B cell (primary cell): ENCODE measurements around the gene EXOC6. TPM values are rescaled to one million over a fixed set of nuclear protein-coding genes. Genes with fewer than 3 reads are reported as not detected.

Source experiments
- ATAC-seq: fragments of 200-7000 bp; cut with Tn5 transposase; one replicate; pipeline ENCODE4 v1.10.0; 2021; ENCODE audit warnings: low read depth, mild to moderate bottlenecking, moderate number of reproducible peaks, moderate library complexity
- CTCF ChIA-PET: fragments of 350-600 bp; sonication (Branson Sonifier 250); formaldehyde crosslinking; loops from one replicate; lab custom pipeline; 2021; ENCODE audit warnings: antibody characterized with exemption, inconsistent platforms; lab: Charles Lee
- POLR2A ChIA-PET: fragments of 350-600 bp; sonication (Branson Sonifier 250); formaldehyde crosslinking; loops from one replicate; lab custom pipeline; 2021; ENCODE audit warnings: antibody characterized with exemption; lab: Charles Lee
- DNase-seq: peaks from one replicate; pipeline ENCODE4 v3.0.0; 2013
- H2AFZ ChIP-seq: 2 replicates; pipeline ENCODE4 v1.6.1; 2012; ENCODE audit warnings: mild to moderate bottlenecking, low read depth, low read length; ENCODE audit not compliant: insufficient read depth, poor library complexity, severe bottlenecking
- H3K27ac ChIP-seq, 2 donors: 1 replicate in 1 of 2; 2 replicates in 1 of 2; pipeline ENCODE4 v1.5.1; 2012 to 2013; ENCODE audit warnings: low read length in 2 of 2, mild to moderate bottlenecking in 2 of 2, moderate library complexity in 1 of 2
- H3K27me3 ChIP-seq, 4 experiments: fragments of 200-600 bp in 1 of 4; sonication (generic) in 1 of 4; replicated peaks in 1 of 4; 1 replicate in 2 of 4; 2 replicates in 2 of 4; pipeline versions ENCODE4 v1.6.1 to v1.7.0; 2013 to 2016; ENCODE audit warnings: low read length in 3 of 4, mild to moderate bottlenecking in 2 of 4, mixed read lengths in 1 of 4, moderate library complexity in 1 of 4; ENCODE audit not compliant: insufficient read depth in 4 of 4, control insufficient read depth in 3 of 4; ENCODE audit errors: control extremely low read depth in 1 of 4
- H3K36me3 ChIP-seq, 2 experiments: replicated peaks in 1 of 2; 1 replicate in 1 of 2; 2 replicates in 1 of 2; pipeline versions ENCODE4 v1.6.1 to v1.7.1; 2013; ENCODE audit warnings: low read length in 1 of 2; ENCODE audit not compliant: insufficient read depth in 2 of 2, control insufficient read depth in 1 of 2; ENCODE audit errors: control extremely low read depth in 1 of 2, extremely low read depth in 1 of 2
- H3K4me1 ChIP-seq, 2 donors: fragments of 200-600 bp in 1 of 2; sonication (generic) in 1 of 2; 1 replicate in 1 of 2; 2 replicates in 1 of 2; pipeline versions ENCODE4 v1.5.1 to v1.6.1; 2013 to 2017; ENCODE audit warnings: low read length in 2 of 2; ENCODE audit not compliant: control insufficient read depth in 2 of 2, insufficient read depth in 2 of 2
- H3K4me2 ChIP-seq: replicated peaks from 2 replicates; pipeline ENCODE3; 2012; ENCODE audit warnings: mild to moderate bottlenecking, low read depth, low read length; ENCODE audit not compliant: poor library complexity, severe bottlenecking
- H3K4me3 ChIP-seq, 5 experiments: fragments of 200-600 bp in 1 of 5; sonication (generic) in 1 of 5; 1 replicate in 3 of 5; 2 replicates in 2 of 5; pipeline versions ENCODE4 v1.5.1 to v1.7.0; 2011 to 2016; ENCODE audit warnings: low read length in 4 of 5, mild to moderate bottlenecking in 4 of 5, low read depth in 2 of 5, control low read depth in 1 of 5, moderate library complexity in 1 of 5; ENCODE audit not compliant: insufficient read depth in 1 of 5; ENCODE audit errors: control extremely low read depth in 1 of 5, extremely low read depth in 1 of 5
- H3K79me2 ChIP-seq: fragments of 200-600 bp; sonication (generic); one replicate; pipeline ENCODE4 v1.6.0; 2016; ENCODE audit warnings: low read length; ENCODE audit not compliant: control insufficient read depth, insufficient read depth
- H3K9ac ChIP-seq: fragments of 200-600 bp; sonication (generic); 2 replicates; pipeline ENCODE4 v1.6.1; 2017; ENCODE audit warnings: mild to moderate bottlenecking, low read length, moderate library complexity
- H3K9me3 ChIP-seq, 3 donors: one replicate each; pipeline versions ENCODE4 v1.6.1 to v1.7.1; 2013; ENCODE audit warnings: low read length in 2 of 3; ENCODE audit not compliant: control insufficient read depth in 2 of 3, insufficient read depth in 1 of 3; ENCODE audit errors: control extremely low read depth in 1 of 3
- H4K20me1 ChIP-seq: 2 replicates; pipeline ENCODE4 v1.6.0; 2012; ENCODE audit warnings: mild to moderate bottlenecking, low read length; ENCODE audit not compliant: insufficient read depth, control insufficient read depth, poor library complexity, severe bottlenecking
- H3K27ac Mint-ChIP-seq: one replicate; pipeline ENCODE4 v1.8.0; 2021; ENCODE audit warnings: mixed read lengths
- H3K27me3 Mint-ChIP-seq: one replicate; pipeline ENCODE4 v1.8.0; 2021; ENCODE audit warnings: mixed read lengths
- H3K4me1 Mint-ChIP-seq: one replicate; pipeline ENCODE4 v1.8.0; 2021; ENCODE audit warnings: mixed read lengths
- H3K4me3 Mint-ChIP-seq: one replicate; pipeline ENCODE4 v1.8.0; 2021; ENCODE audit warnings: mixed read lengths
- H3K9me3 Mint-ChIP-seq: one replicate; pipeline ENCODE4 v1.8.0; 2022; ENCODE audit warnings: mixed read lengths; ENCODE audit not compliant: insufficient read depth
- EZH2 ChIP-seq: IDR thresholded peaks from 2 replicates; pipeline ENCODE4 v1.6.1; 2012; ENCODE audit warnings: borderline replicate concordance, low read depth, mild to moderate bottlenecking, moderate library complexity, low read length; ENCODE audit not compliant: insufficient read depth, poor library complexity, severe bottlenecking
- WGBS: methylation state at CpG from one replicate; pipeline ENCODE4 v1.1.5; 2013; ENCODE audit warnings: missing lambda C conversion rate; ENCODE audit not compliant: insufficient coverage; 5-methylcytosine and 5-hydroxymethylcytosine counted together
- intact Hi-C: fragments of 100-400 bp; cut with micrococcal nuclease; formaldehyde crosslinking; loops from one replicate; pipeline ENCODE4 v1.10.0; 2022
- polyA plus RNA-seq: library from polyadenylated mRNA; depleted of rRNA; stranded (reverse); fragments of >200 nt; gene quantifications from 2 replicates; pipeline ENCODE4 v1.2.3, GENCODE V29; 2012
- total RNA-seq, 2 donors: library from RNA; stranded (reverse); fragments of 120-200 nt in 1 of 2; gene quantifications; 1 replicate in 1 of 2; 2 replicates in 1 of 2; pipeline versions ENCODE4 v1.2.3 to v1.2.4, GENCODE V29; 2013 to 2022
- TF ChIP-seq, protein P1 (sequence below): fragments of 200-600 bp; IDR thresholded peaks from one replicate; pipeline ENCODE4 v1.8.0; 2022; ENCODE audit warnings: antibody characterized with exemption, mild to moderate bottlenecking

Gene EXOC6
- total and polyA plus RNA-seq, 2 donors (not counting 1 experiment from before 2014, with no cell fraction given) = 7.9 to 22.6 TPM

- TF ChIP-seq, protein P1, sequence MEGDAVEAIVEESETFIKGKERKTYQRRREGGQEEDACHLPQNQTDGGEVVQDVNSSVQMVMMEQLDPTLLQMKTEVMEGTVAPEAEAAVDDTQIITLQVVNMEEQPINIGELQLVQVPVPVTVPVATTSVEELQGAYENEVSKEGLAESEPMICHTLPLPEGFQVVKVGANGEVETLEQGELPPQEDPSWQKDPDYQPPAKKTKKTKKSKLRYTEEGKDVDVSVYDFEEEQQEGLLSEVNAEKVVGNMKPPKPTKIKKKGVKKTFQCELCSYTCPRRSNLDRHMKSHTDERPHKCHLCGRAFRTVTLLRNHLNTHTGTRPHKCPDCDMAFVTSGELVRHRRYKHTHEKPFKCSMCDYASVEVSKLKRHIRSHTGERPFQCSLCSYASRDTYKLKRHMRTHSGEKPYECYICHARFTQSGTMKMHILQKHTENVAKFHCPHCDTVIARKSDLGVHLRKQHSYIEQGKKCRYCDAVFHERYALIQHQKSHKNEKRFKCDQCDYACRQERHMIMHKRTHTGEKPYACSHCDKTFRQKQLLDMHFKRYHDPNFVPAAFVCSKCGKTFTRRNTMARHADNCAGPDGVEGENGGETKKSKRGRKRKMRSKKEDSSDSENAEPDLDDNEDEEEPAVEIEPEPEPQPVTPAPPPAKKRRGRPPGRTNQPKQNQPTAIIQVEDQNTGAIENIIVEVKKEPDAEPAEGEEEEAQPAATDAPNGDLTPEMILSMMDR = no peak
- no peak for TF ChIP-seq EZH2
- no peak overlapping the region for H3K4me2 ChIP-seq
- intact Hi-C loops = loop anchor here (10.0 kb wide), 1 partner anchor 436 kb away; no protein-coding TSS in a partner anchor
- H3K9ac ChIP-seq = no peak overlapping the region
- POLR2A ChIA-PET = no interaction called here
- H2AFZ ChIP-seq = no peak overlapping the region
- Mint-ChIP-seq H3K27me3 (no peaks in the 10 kb centered on the region), H3K4me1 (no peaks in the 10 kb centered on the region), H3K9me3 (peaks cover 2% of the 10 kb centered on the region), H3K4me3 (no peak overlapping the region), H3K27ac (no peak overlapping the region)
- WGBS = no CpG with 5 or more reads among the region's 3 CpGs
- CTCF ChIA-PET = no interaction called here
- no peak overlapping the region for H3K4me3 ChIP-seq
- no peak for DNase-seq
- no peaks in the 10 kb centered on the region for H3K79me2 ChIP-seq
- H3K4me1 ChIP-seq = no peaks in the 10 kb centered on the region
- H4K20me1 ChIP-seq = no peaks in the 10 kb centered on the region
- ATAC-seq = no peak
- H3K27ac ChIP-seq = no peak overlapping the region
- H3K27me3 ChIP-seq = no peaks in the 10 kb centered on the region
- H3K36me3 ChIP-seq = peaks cover 6 to 9% of the 10 kb centered on the region in 2 experiments
- peaks cover 1 to 8% (median 6%) of the 10 kb centered on the region in 3 donors for H3K9me3 ChIP-seq
These were observed 70.3 kb downstream of the EXOC6 start for GRCh38 chr10:92918603-92919002.

- no peak overlapping the region for H3K4me3 ChIP-seq
- H2AFZ ChIP-seq = no peak overlapping the region
- H3K27ac ChIP-seq = no peak overlapping the region
- Mint-ChIP-seq H3K4me3 (no peak overlapping the region), H3K9me3 (peaks cover 2% of the 10 kb centered on the region), H3K4me1 (no peaks in the 10 kb centered on the region), H3K27ac (no peak overlapping the region), H3K27me3 (no peaks in the 10 kb centered on the region)
- no peak overlapping the region for H3K9ac ChIP-seq
- DNase-seq (no peak), ATAC-seq (no peak)
- TF ChIP-seq, protein P1 = no peak
- TF ChIP-seq EZH2 = no peak
- CTCF ChIA-PET = interaction anchor here (0.6 to 1.8 kb wide), 2 partner anchors 9 to 651 kb away, joined by 4 to 5 read pairs; no protein-coding TSS in a partner anchor
- no peaks in the 10 kb centered on the region for H3K4me1 ChIP-seq
- no peaks in the 10 kb centered on the region for H3K79me2 ChIP-seq
- no peaks in the 10 kb centered on the region for H4K20me1 ChIP-seq
- intact Hi-C loops = no loop called here
- POLR2A ChIA-PET = interaction anchor here (0.9 kb wide), 1 partner anchor 349 kb away, joined by 6 read pairs; no protein-coding TSS in a partner anchor
- no peaks in the 10 kb centered on the region for H3K27me3 ChIP-seq
- peaks cover 1 to 8% (median 6%) of the 10 kb centered on the region in 3 donors for H3K9me3 ChIP-seq
- H3K4me2 ChIP-seq = no peak overlapping the region
- H3K36me3 ChIP-seq = peaks cover 6 to 9% of the 10 kb centered on the region in 2 experiments
These were observed 72.5 kb downstream of the EXOC6 start for GRCh38 chr10:92920866-92921265.
